Neural cell (in vitro differentiated cells): Measurements from ENCODE around the gene ADAT3. TPM values are rescaled to one million over a fixed set of nuclear protein-coding genes. Genes with fewer than 3 reads are reported as not detected.

ENCODE experiments used
- H2AFZ ChIP-seq: fragments of 200-600, 300-800 bp; sonication (generic), shearing (Covaris generic); 2 replicates; pipeline ENCODE4 v1.6.0; 2014; ENCODE audit warnings: low read depth, mild to moderate bottlenecking, antibody characterized with exemption, low read length, moderate library complexity
- H3F3A ChIP-seq: fragments of 200-600 bp; shearing (Covaris generic); 2 replicates; pipeline ENCODE4 v1.6.1; 2016; ENCODE audit warnings: mild to moderate bottlenecking, moderate library complexity, mixed read lengths, antibody characterized with exemption, low read length; ENCODE audit not compliant: insufficient read depth, poor library complexity, severe bottlenecking
- H3K27ac ChIP-seq: fragments of 200-600, 300-800 bp; sonication (generic), shearing (Covaris generic); 2 replicates; pipeline ENCODE4 v1.5.1; 2014; ENCODE audit warnings: mild to moderate bottlenecking, low read length, moderate library complexity
- H3K27me3 ChIP-seq: fragments of 300-800, 200-600 bp; sonication (generic), shearing (Covaris generic); 2 replicates; pipeline ENCODE4 v1.6.0; 2014; ENCODE audit warnings: mild to moderate bottlenecking, low read depth, low read length, moderate library complexity; ENCODE audit not compliant: insufficient read depth
- H3K36me3 ChIP-seq: fragments of 300-800, 200-600 bp; sonication (generic), shearing (Covaris generic); 2 replicates; pipeline ENCODE4 v1.5.1; 2014; ENCODE audit warnings: mild to moderate bottlenecking, antibody characterized with exemption, low read length, moderate library complexity; ENCODE audit not compliant: insufficient read depth
- H3K4me2 ChIP-seq: fragments of 300-800, 200-600 bp; sonication (generic), shearing (Covaris generic); 2 replicates; pipeline ENCODE4 v1.6.0; 2014; ENCODE audit warnings: mild to moderate bottlenecking, low read length
- H3K4me3 ChIP-seq: fragments of 300-800, 200-600 bp; sonication (generic), shearing (Covaris generic); 2 replicates; pipeline ENCODE4 v1.5.1; 2014; ENCODE audit warnings: mild to moderate bottlenecking, low read length, moderate library complexity
- H3K79me2 ChIP-seq: fragments of 200-600 bp; shearing (Covaris generic); replicated peaks from 2 replicates; pipeline ENCODE4 v1.6.0; 2014; ENCODE audit warnings: mild to moderate bottlenecking, low read length, moderate library complexity; ENCODE audit not compliant: insufficient read depth
- H3K9ac ChIP-seq: fragments of 300-800, 200-600 bp; sonication (generic), shearing (Covaris generic); 2 replicates; pipeline ENCODE4 v1.6.1; 2016; ENCODE audit warnings: mild to moderate bottlenecking, low read length, mixed read lengths
- H3K9me2 ChIP-seq: fragments of 200-600 bp; shearing (Covaris generic); 2 replicates; pipeline ENCODE4 v1.6.1; 2016; ENCODE audit warnings: mild to moderate bottlenecking, low read length, mixed read lengths; ENCODE audit not compliant: insufficient read depth
- H3K9me3 ChIP-seq: fragments of 200-600, 300-800 bp; sonication (generic), shearing (Covaris generic); 2 replicates; pipeline ENCODE4 v1.6.1; 2016; ENCODE audit warnings: mild to moderate bottlenecking, mixed run types, low read length, moderate library complexity, mixed read lengths
- H4K20me1 ChIP-seq: fragments of 200-600 bp; shearing (Covaris generic); 2 replicates; pipeline ENCODE4 v1.6.1; 2016; ENCODE audit warnings: mild to moderate bottlenecking, mixed run types; ENCODE audit not compliant: insufficient read depth
- CTCF ChIP-seq: fragments of 450-650 bp; IDR thresholded peaks from 2 replicates; pipeline ENCODE4 v1.5.1; 2014; ENCODE audit warnings: antibody characterized with exemption, mild to moderate bottlenecking, moderate library complexity; ENCODE audit not compliant: poor library complexity, severe bottlenecking
- EP300 ChIP-seq: fragments of 450-650 bp; conservative IDR thresholded peaks from 2 replicates; pipeline ENCODE4 v1.6.1; 2014; ENCODE audit warnings: antibody characterized with exemption, mild to moderate bottlenecking, moderate library complexity; ENCODE audit not compliant: poor library complexity, severe bottlenecking
- EZH2 ChIP-seq: fragments of 200-600, 300-800 bp; shearing (Covaris generic), sonication (generic); IDR thresholded peaks from 2 replicates; pipeline ENCODE4 v1.6.1; 2014; ENCODE audit warnings: antibody characterized with exemption, low read length, borderline replicate concordance, mild to moderate bottlenecking; ENCODE audit not compliant: insufficient read depth, poor library complexity, severe bottlenecking
- MXI1 ChIP-seq: fragments of 450-650 bp; conservative IDR thresholded peaks from 2 replicates; pipeline ENCODE4 v1.6.1; 2014; ENCODE audit warnings: antibody characterized with exemption, mild to moderate bottlenecking; ENCODE audit not compliant: poor library complexity, severe bottlenecking
- POLR2AphosphoS5 ChIP-seq: IDR thresholded peaks from 2 replicates; pipeline ENCODE4 v1.6.1; 2012
- RAD21 ChIP-seq: fragments of 450-650 bp; conservative IDR thresholded peaks from 2 replicates; pipeline ENCODE4 v1.6.1; 2014; ENCODE audit warnings: antibody characterized with exemption, mild to moderate bottlenecking, moderate library complexity
- REST ChIP-seq: IDR thresholded peaks from 2 replicates; pipeline ENCODE4 v1.6.1; 2012; ENCODE audit warnings: borderline replicate concordance
- SMC3 ChIP-seq: fragments of 450-650 bp; conservative IDR thresholded peaks from 2 replicates; pipeline ENCODE4 v1.6.1; 2014; ENCODE audit warnings: antibody characterized with exemption, mild to moderate bottlenecking, moderate library complexity; ENCODE audit not compliant: poor library complexity
- TAF1 ChIP-seq: IDR thresholded peaks from 2 replicates; pipeline ENCODE4 v1.6.1; 2012; ENCODE audit warnings: low read depth
- polyA plus RNA-seq: library from polyadenylated mRNA; depleted of rRNA; stranded (reverse); fragments of >200 nt; gene quantifications from 2 replicates; pipeline ENCODE4 v1.2.3, GENCODE V29; 2014

Gene ADAT3
- polyA plus RNA-seq, 1 donor from 2014 or later: 1.6 TPM

DNA sequence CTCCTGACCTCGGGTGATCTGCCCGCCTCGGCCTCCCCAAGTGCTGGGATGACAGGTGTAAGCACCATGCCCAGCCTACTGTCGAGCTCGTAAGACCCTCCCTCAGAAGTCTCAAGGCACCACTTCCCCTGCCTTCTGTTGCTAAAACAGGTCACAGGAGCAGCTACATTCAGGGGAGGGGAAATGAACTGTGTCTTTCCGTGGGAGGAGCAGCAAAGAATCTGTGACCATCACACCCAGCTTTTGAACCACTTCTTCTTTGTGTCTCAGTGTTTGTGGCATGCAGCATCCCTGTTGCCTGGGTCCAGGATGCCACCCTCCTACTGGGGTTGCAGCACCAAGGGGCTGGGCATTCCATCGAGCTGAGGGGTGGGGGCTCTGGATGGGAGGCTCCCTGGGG, 28.0 kb downstream of the ADAT3 start:
- Histone ChIP-seq H3K9ac (no peak overlapping the region), H4K20me1 (no peaks in the 10 kb centered on the region), H3K36me3 (no peaks in the 10 kb centered on the region), H3F3A (no peaks in the 10 kb centered on the region), H3K9me3 (no peaks in the 10 kb centered on the region), H3K4me2 (no peak overlapping the region), H2AFZ (no peak overlapping the region), H3K9me2 (no peaks in the 10 kb centered on the region), H3K4me3 (no peak overlapping the region), H3K27ac (no peak overlapping the region), H3K79me2 (no peaks in the 10 kb centered on the region), H3K27me3 (no peaks in the 10 kb centered on the region)
- no peak for TF ChIP-seq REST
- TF ChIP-seq SMC3: no peak
- no peak for TF ChIP-seq MXI1
- no peak for TF ChIP-seq TAF1
- TF ChIP-seq EP300: no peak
- TF ChIP-seq RAD21: no peak

GRCh38 chr19:1933942-1934341, 28.7 kb downstream of the ADAT3 start:
- no peaks in the 10 kb centered on the region for H3K27me3 ChIP-seq
- no peaks in the 10 kb centered on the region for H4K20me1 ChIP-seq
- H3F3A ChIP-seq: no peaks in the 10 kb centered on the region
- no peak overlapping the region for H2AFZ ChIP-seq
- no peak for TF ChIP-seq REST
- no peak for TF ChIP-seq EP300
- TF ChIP-seq SMC3: no peak
- no peak for TF ChIP-seq POLR2AphosphoS5
- no peak for TF ChIP-seq TAF1
- no peak for TF ChIP-seq CTCF
- TF ChIP-seq MXI1: no peak
- no peak for TF ChIP-seq RAD21
- TF ChIP-seq EZH2: no peak
- no peaks in the 10 kb centered on the region for H3K36me3 ChIP-seq
- H3K27ac ChIP-seq: no peak overlapping the region
- H3K4me2 ChIP-seq: no peak overlapping the region
- no peaks in the 10 kb centered on the region for H3K9me3 ChIP-seq
- H3K79me2 ChIP-seq: no peaks in the 10 kb centered on the region
- H3K9me2 ChIP-seq: no peaks in the 10 kb centered on the region
- no peak overlapping the region for H3K9ac ChIP-seq
- H3K4me3 ChIP-seq: no peak overlapping the region
